H1 (cell line): ENCODE measurements around the gene GGT7.

Source experiments
- EZH2 ChIP-seq: fragments of 200-600 bp; sonication (generic); IDR thresholded peaks from 2 replicates; pipeline ENCODE4 v1.7.1; 2012; ENCODE audit warnings: low read depth, mild to moderate bottlenecking, moderate library complexity, low read length, inconsistent platforms; ENCODE audit not compliant: severe bottlenecking
- HDAC2 ChIP-seq, 2 experiments: fragments of 300-600 bp in 1 of 2; sonication (generic) in 1 of 2; IDR thresholded peaks; 2 replicates each; pipeline ENCODE4 v1.6.1; 2011 to 2012; ENCODE audit warnings: low read depth in 2 of 2, low read length in 2 of 2, mild to moderate bottlenecking in 2 of 2, moderate library complexity in 2 of 2, borderline replicate concordance in 1 of 2, inconsistent platforms in 1 of 2
- JUND ChIP-seq: IDR thresholded peaks from 2 replicates; pipeline ENCODE4 v1.6.1; 2011; ENCODE audit warnings: mild to moderate bottlenecking, improper control_type of control experiment, low read length
- PHF8 ChIP-seq: fragments of 200-600 bp; sonication (generic); conservative IDR thresholded peaks from 2 replicates; pipeline ENCODE4 v1.7.1; 2012; ENCODE audit warnings: low read depth, mild to moderate bottlenecking, inconsistent platforms, low read length, moderate library complexity
- POLR2A ChIP-seq, 2 experiments: IDR thresholded peaks; 1 replicate in 1 of 2; 2 replicates in 1 of 2; pipeline ENCODE4 v1.6.1; 2011; ENCODE audit warnings: low read depth in 2 of 2, low read length in 2 of 2, mild to moderate bottlenecking in 2 of 2; ENCODE audit errors: control extremely low read depth in 1 of 2
- RAD21 ChIP-seq, 2 experiments: IDR thresholded peaks in 1 of 2; conservative IDR thresholded peaks in 1 of 2; 2 replicates each; pipeline ENCODE4 v1.6.1; 2011; ENCODE audit warnings: low read depth in 2 of 2, low read length in 2 of 2, improper control_type of control experiment in 1 of 2, inconsistent platforms in 1 of 2, mild to moderate bottlenecking in 1 of 2, moderate library complexity in 1 of 2
- RFX5 ChIP-seq: IDR thresholded peaks from 2 replicates; pipeline ENCODE4 v1.6.1; 2011; ENCODE audit warnings: low read depth, low read length, improper control_type of control experiment, borderline replicate concordance
- SP1 ChIP-seq: IDR thresholded peaks from 2 replicates; pipeline ENCODE4 v1.6.1; 2011; ENCODE audit warnings: low read depth, low read length
- SRF ChIP-seq: IDR thresholded peaks from 2 replicates; pipeline ENCODE4 v1.6.1; 2011; ENCODE audit warnings: mild to moderate bottlenecking, low read depth, low read length, moderate library complexity
- TAF1 ChIP-seq: IDR thresholded peaks from 2 replicates; pipeline ENCODE4 v1.6.1; 2011; ENCODE audit warnings: mild to moderate bottlenecking, low read depth, low read length
- YY1 ChIP-seq: IDR thresholded peaks from 2 replicates; pipeline ENCODE4 v1.6.1; 2011; ENCODE audit warnings: low read depth, mild to moderate bottlenecking, low read length
- TF ChIP-seq, protein P1 (sequence below), 3 experiments: IDR thresholded peaks; 1 replicate in 2 of 3; 2 replicates in 1 of 3; pipeline versions ENCODE4 v1.5.1 to v1.6.1; 2011; ENCODE audit warnings: low read length in 3 of 3, mild to moderate bottlenecking in 3 of 3, inconsistent platforms in 2 of 3, low read depth in 1 of 3, moderate library complexity in 1 of 3; ENCODE audit not compliant: insufficient read depth in 1 of 3; ENCODE audit errors: control extremely low read depth in 1 of 3
- TF ChIP-seq, protein P2 (sequence below): IDR thresholded peaks from 2 replicates; pipeline ENCODE4 v1.6.1; 2011; ENCODE audit warnings: low read depth, mild to moderate bottlenecking, low read length; ENCODE audit not compliant: insufficient read depth
- TF ChIP-seq, protein P3 (sequence below): IDR thresholded peaks from 2 replicates; pipeline ENCODE4 v1.6.1; 2011; ENCODE audit warnings: low read length, improper control_type of control experiment

DNA sequence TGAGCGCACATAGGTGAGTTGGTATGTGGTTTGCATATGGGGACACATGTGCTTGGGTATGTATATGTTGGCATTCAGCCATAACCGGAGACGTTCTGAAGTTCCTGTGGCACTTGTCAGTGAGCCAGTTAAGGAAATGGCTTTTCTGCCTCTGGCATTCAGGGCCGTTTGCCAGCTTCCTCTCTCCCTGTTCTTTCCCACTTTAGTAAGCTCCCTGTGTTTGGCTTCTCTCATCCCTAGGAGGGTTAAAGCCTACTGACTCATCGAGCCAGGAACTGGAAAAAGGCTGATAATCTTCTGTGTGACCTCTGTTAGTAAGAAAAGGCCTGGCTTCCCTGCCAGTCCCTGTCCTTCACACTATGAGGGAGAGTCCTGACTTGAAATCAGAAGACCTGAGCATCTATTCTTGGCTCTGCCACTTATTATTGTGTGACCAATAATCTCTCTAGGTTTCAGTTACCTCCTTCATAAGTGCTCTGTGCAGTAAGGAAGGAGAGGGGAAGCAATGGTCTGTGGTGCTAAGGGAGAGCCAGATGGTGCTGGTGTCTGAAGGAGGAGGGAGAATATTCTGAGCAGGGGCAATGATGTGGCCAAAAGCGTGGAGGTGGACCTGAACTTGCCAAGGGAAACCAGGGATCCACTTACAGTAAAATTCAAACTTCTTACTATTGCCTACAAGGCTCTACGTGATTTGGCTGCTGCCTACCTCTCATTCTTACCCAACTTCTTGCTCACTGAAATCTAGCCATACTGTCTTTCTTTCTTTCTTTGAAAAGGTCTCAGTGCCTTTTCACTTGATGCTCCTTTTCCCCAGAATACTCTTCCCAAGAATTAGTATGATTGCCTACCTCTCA, 35.2 kb upstream of the GGT7 start:
- TF ChIP-seq HDAC2 (IDR thresholded peaks at IDR 0.05; ENCODE audit: borderline replicate concordance in 1 of 2, low read depth in 2 of 2, low read length in 2 of 2) (no peak), EZH2 (no peak), TAF1 (no peak), YY1 (no peak), JUND (no peak), RAD21 (IDR thresholded peaks at IDR 0.05 in 1 of 2, conservative IDR thresholded peaks at IDR 0.05 in 1 of 2; ENCODE audit: low read depth in 2 of 2, low read length in 2 of 2) (no peak), PHF8 (no peak), POLR2A (IDR thresholded peaks at IDR 0.05; ENCODE audit: control extremely low read depth in 1 of 2, low read depth in 2 of 2, low read length in 2 of 2) (no peak), RFX5 (no peak), SP1 (no peak), SRF (no peak)
- TF ChIP-seq, protein P1, sequence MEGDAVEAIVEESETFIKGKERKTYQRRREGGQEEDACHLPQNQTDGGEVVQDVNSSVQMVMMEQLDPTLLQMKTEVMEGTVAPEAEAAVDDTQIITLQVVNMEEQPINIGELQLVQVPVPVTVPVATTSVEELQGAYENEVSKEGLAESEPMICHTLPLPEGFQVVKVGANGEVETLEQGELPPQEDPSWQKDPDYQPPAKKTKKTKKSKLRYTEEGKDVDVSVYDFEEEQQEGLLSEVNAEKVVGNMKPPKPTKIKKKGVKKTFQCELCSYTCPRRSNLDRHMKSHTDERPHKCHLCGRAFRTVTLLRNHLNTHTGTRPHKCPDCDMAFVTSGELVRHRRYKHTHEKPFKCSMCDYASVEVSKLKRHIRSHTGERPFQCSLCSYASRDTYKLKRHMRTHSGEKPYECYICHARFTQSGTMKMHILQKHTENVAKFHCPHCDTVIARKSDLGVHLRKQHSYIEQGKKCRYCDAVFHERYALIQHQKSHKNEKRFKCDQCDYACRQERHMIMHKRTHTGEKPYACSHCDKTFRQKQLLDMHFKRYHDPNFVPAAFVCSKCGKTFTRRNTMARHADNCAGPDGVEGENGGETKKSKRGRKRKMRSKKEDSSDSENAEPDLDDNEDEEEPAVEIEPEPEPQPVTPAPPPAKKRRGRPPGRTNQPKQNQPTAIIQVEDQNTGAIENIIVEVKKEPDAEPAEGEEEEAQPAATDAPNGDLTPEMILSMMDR (IDR thresholded peaks at IDR 0.05; ENCODE audit: control extremely low read depth in 1 of 3, insufficient read depth in 1 of 3, low read depth in 1 of 3, low read length in 3 of 3): no peak
- TF ChIP-seq, protein P2, sequence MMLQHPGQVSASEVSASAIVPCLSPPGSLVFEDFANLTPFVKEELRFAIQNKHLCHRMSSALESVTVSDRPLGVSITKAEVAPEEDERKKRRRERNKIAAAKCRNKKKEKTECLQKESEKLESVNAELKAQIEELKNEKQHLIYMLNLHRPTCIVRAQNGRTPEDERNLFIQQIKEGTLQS: no peak
- TF ChIP-seq, protein P3, sequence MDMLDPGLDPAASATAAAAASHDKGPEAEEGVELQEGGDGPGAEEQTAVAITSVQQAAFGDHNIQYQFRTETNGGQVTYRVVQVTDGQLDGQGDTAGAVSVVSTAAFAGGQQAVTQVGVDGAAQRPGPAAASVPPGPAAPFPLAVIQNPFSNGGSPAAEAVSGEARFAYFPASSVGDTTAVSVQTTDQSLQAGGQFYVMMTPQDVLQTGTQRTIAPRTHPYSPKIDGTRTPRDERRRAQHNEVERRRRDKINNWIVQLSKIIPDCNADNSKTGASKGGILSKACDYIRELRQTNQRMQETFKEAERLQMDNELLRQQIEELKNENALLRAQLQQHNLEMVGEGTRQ: no peak
